Osteocyte (in vitro differentiated cells): ENCODE data around the gene ITGB6. TPM values are rescaled to one million over a fixed set of nuclear protein-coding genes. Genes with fewer than 3 reads are reported as not detected.

Experiments used
- DNase-seq: peaks from one replicate; pipeline ENCODE4 v3.0.0; 2021; ENCODE audit warnings: mixed read lengths; ENCODE audit not compliant: unreplicated experiment; ENCODE audit errors: extremely low spot score
- H3K27ac Mint-ChIP-seq: one replicate; pipeline ENCODE4 v1.8.0; 2021; ENCODE audit warnings: mild to moderate bottlenecking, mixed read lengths; ENCODE audit not compliant: unreplicated experiment
- H3K27me3 Mint-ChIP-seq: one replicate; pipeline ENCODE4 v1.8.0; 2021; ENCODE audit warnings: mixed read lengths; ENCODE audit not compliant: unreplicated experiment
- H3K36me3 Mint-ChIP-seq: one replicate; pipeline ENCODE4 v1.8.0; 2021; ENCODE audit warnings: mixed read lengths; ENCODE audit not compliant: unreplicated experiment
- H3K4me1 Mint-ChIP-seq: one replicate; pipeline ENCODE4 v1.8.0; 2021; ENCODE audit warnings: mixed read lengths; ENCODE audit not compliant: unreplicated experiment
- H3K4me3 Mint-ChIP-seq: one replicate; pipeline ENCODE4 v1.8.0; 2021; ENCODE audit warnings: mild to moderate bottlenecking, moderate library complexity, mixed read lengths; ENCODE audit not compliant: unreplicated experiment
- H3K9me3 Mint-ChIP-seq: one replicate; pipeline ENCODE4 v1.8.0; 2021; ENCODE audit warnings: mixed read lengths; ENCODE audit not compliant: unreplicated experiment
- CTCF ChIP-seq: fragments of 200-600 bp; sonication (generic); IDR thresholded peaks from 2 replicates; pipeline ENCODE4 v1.5.0; 2021; ENCODE audit warnings: antibody characterized with exemption, mild to moderate bottlenecking, moderate library complexity
- total RNA-seq: library from RNA; stranded (reverse); gene quantifications from 2 replicates; pipeline ENCODE4 v1.2.1, GENCODE V29; 2021

Gene ITGB6
- total RNA-seq, 1 donor from 2014 or later: 0.13 TPM

- DNase-seq: no peak
- H3K4me1 Mint-ChIP-seq: peaks cover 75% of the 10 kb centered on the region
- no peak for TF ChIP-seq CTCF
- no peaks in the 10 kb centered on the region for H3K9me3 Mint-ChIP-seq
- H3K27me3 Mint-ChIP-seq: no peaks in the 10 kb centered on the region
- H3K36me3 Mint-ChIP-seq: peaks cover 20% of the 10 kb centered on the region
- peak overlapping the region; percentile 91 for H3K4me3 Mint-ChIP-seq
- H3K27ac Mint-ChIP-seq: peak overlapping the region; percentile 23
Measured at GRCh38 chr2:160060297-160060696, 139.8 kb downstream of the ITGB6 start.

GRCh38 chr2:160057356-160057755 lies 142.7 kb downstream of the ITGB6 start:
- peak overlapping the region; percentile 48 for H3K27ac Mint-ChIP-seq
- H3K27me3 Mint-ChIP-seq: no peaks in the 10 kb centered on the region
- no peak for DNase-seq
- peaks cover 20% of the 10 kb centered on the region for H3K36me3 Mint-ChIP-seq
- H3K4me1 Mint-ChIP-seq: peaks cover 70% of the 10 kb centered on the region
- H3K9me3 Mint-ChIP-seq: no peaks in the 10 kb centered on the region
- TF ChIP-seq CTCF: no peak
- no peak overlapping the region for H3K4me3 Mint-ChIP-seq

- Mint-ChIP-seq H3K9me3 (no peaks in the 10 kb centered on the region), H3K4me1 (peaks cover 81% of the 10 kb centered on the region), H3K36me3 (peaks cover 21% of the 10 kb centered on the region), H3K4me3 (no peak overlapping the region), H3K27me3 (no peaks in the 10 kb centered on the region), H3K27ac (peak overlapping the region; percentile 36)
- DNase-seq: no peak
- no peak for TF ChIP-seq CTCF
Measured at GRCh38 chr2:160055726-160056108, 144.4 kb downstream of the ITGB6 start.

GRCh38 chr2:160054984-160055725 lies 144.9 kb downstream of the ITGB6 start:
- no peak overlapping the region for H3K4me3 Mint-ChIP-seq
- peaks cover 21% of the 10 kb centered on the region for H3K36me3 Mint-ChIP-seq
- peak overlapping the region; percentile 36 for H3K27ac Mint-ChIP-seq
- H3K27me3 Mint-ChIP-seq: no peaks in the 10 kb centered on the region
- H3K4me1 Mint-ChIP-seq: peaks cover 81% of the 10 kb centered on the region
- no peak for TF ChIP-seq CTCF
- no peak for DNase-seq
- H3K9me3 Mint-ChIP-seq: no peaks in the 10 kb centered on the region

GRCh38 chr2:160053946-160054345 lies 146.1 kb downstream of the ITGB6 start:
- H3K4me3 Mint-ChIP-seq: no peak overlapping the region
- no peak for DNase-seq
- no peak for TF ChIP-seq CTCF
- peaks cover 73% of the 10 kb centered on the region for H3K4me1 Mint-ChIP-seq
- no peaks in the 10 kb centered on the region for H3K9me3 Mint-ChIP-seq
- H3K27me3 Mint-ChIP-seq: no peaks in the 10 kb centered on the region
- H3K36me3 Mint-ChIP-seq: peaks cover 14% of the 10 kb centered on the region
- H3K27ac Mint-ChIP-seq: no peak overlapping the region
